DND-41 (cell line): ENCODE results near the gene TCF12.

Experiments used
- ATAC-seq: fragments of 200-7000 bp; cut with Tn5 transposase; 3 replicates; pipeline ENCODE4 v1.9.1; 2021; ENCODE audit warnings: low read depth; ENCODE audit not compliant: insufficient read depth
- DNase-seq: peaks from one replicate; pipeline ENCODE4 v3.0.0-alpha.2; 2020
- H2AFZ ChIP-seq: 2 replicates; pipeline ENCODE4 v1.6.0; 2012; ENCODE audit warnings: low read depth, low read length
- H3K27ac ChIP-seq: 2 replicates; pipeline ENCODE4 v1.5.1; 2012; ENCODE audit warnings: low read length, inconsistent platforms
- H3K27me3 ChIP-seq: fragments of 200-600 bp; sonication (generic); 2 replicates; pipeline ENCODE4 v1.6.0; 2012; ENCODE audit warnings: low read length, mild to moderate bottlenecking, inconsistent platforms; ENCODE audit not compliant: insufficient read depth, poor library complexity
- H3K36me3 ChIP-seq: 2 replicates; pipeline ENCODE4 v1.5.1; 2012; ENCODE audit warnings: low read length, inconsistent platforms; ENCODE audit not compliant: insufficient read depth
- H3K4me1 ChIP-seq: 2 replicates; pipeline ENCODE4 v1.5.1; 2012; ENCODE audit warnings: mild to moderate bottlenecking, low read length; ENCODE audit not compliant: insufficient read depth
- H3K4me2 ChIP-seq: 2 replicates; pipeline ENCODE4 v1.6.0; 2012; ENCODE audit warnings: mild to moderate bottlenecking, moderate library complexity, low read length, inconsistent platforms; ENCODE audit not compliant: insufficient read depth
- H3K4me3 ChIP-seq, 2 experiments: fragments of 200-600 bp in 1 of 2; shearing (Covaris generic) in 1 of 2; 2 replicates each; pipeline ENCODE4 v1.5.1; 2012 to 2016; ENCODE audit warnings: inconsistent platforms in 2 of 2, low read length in 2 of 2, mild to moderate bottlenecking in 2 of 2, low read depth in 1 of 2, moderate library complexity in 1 of 2
- H3K79me2 ChIP-seq: 2 replicates; pipeline ENCODE4 v1.6.0; 2012; ENCODE audit warnings: low read length, inconsistent platforms; ENCODE audit not compliant: insufficient read depth
- H3K9ac ChIP-seq: 2 replicates; pipeline ENCODE4 v1.6.0; 2012; ENCODE audit warnings: low read depth, mild to moderate bottlenecking, inconsistent platforms, low read length, moderate library complexity
- H3K9me3 ChIP-seq: 2 replicates; pipeline ENCODE4 v1.5.1; 2012; ENCODE audit warnings: low read length, moderate library complexity, mild to moderate bottlenecking, inconsistent platforms; ENCODE audit not compliant: insufficient read depth, severe bottlenecking
- H4K20me1 ChIP-seq: 2 replicates; pipeline ENCODE4 v1.6.0; 2012; ENCODE audit warnings: low read length; ENCODE audit not compliant: insufficient read depth
- CTCF ChIP-seq: IDR thresholded peaks from 2 replicates; pipeline ENCODE4 v1.5.1; 2012; ENCODE audit warnings: borderline replicate concordance, low read length, moderate library complexity, mild to moderate bottlenecking; ENCODE audit not compliant: poor library complexity, severe bottlenecking; ENCODE audit errors: extremely low read depth
- EZH2 ChIP-seq: IDR thresholded peaks from 3 replicates; pipeline ENCODE4 v1.6.1; 2012; ENCODE audit warnings: borderline replicate concordance, low read depth, mild to moderate bottlenecking, moderate library complexity, low read length, inconsistent platforms; ENCODE audit not compliant: severe bottlenecking

TCF12 gene

DNA sequence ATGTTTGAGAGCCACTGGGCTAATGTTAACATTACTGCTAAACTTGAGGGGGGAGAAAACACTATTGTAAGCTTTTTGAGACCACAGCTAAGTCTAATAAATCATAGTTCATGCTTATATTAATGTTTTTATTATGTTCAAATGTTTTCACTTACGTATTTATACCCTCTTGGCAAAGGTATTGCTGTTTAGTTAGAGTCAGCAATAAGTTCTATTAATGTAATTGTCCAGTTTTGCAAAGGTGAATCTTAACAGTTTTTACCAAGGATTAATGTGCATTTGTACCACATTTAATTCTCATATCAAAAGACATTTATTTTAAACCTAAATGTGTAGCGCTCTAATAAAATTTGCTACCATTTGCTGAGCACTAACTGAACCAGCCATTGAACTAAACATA is 251.2 kb downstream of the TCF12 start:
- DNase-seq (no peak), ATAC-seq (no peak)
- no peak overlapping the region for H3K4me3 ChIP-seq
- H3K9ac ChIP-seq = no peak overlapping the region
- no peaks in the 10 kb centered on the region for H4K20me1 ChIP-seq
- H3K4me1 ChIP-seq = no peaks in the 10 kb centered on the region
- TF ChIP-seq CTCF = no peak
- no peak for TF ChIP-seq EZH2
- no peak overlapping the region for H3K27ac ChIP-seq
- no peaks in the 10 kb centered on the region for H3K9me3 ChIP-seq
- H3K4me2 ChIP-seq = no peak overlapping the region
- H3K27me3 ChIP-seq = no peaks in the 10 kb centered on the region
- H2AFZ ChIP-seq = no peak overlapping the region
- peaks cover 45% of the 10 kb centered on the region for H3K36me3 ChIP-seq
- H3K79me2 ChIP-seq = no peaks in the 10 kb centered on the region

DNA sequence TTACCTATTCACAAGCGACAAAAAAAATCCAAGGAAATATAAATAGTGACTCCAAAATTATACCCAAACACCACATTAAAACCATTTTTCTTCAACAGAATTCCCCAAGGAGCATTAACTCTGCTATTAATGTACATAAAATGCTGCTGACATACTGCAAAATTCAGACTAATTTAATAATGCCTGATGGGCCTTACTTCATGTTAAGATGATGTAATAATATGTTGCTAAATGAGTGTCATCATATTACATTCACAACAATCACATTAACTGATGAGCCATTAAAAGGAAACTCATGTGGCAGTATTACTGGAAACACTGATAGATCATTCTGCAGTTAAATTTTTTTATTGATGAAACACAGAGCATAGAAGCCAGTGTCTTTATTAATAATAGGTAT is 253.0 kb downstream of the TCF12 start:
- DNase-seq = no peak
- no peak overlapping the region for H3K9ac ChIP-seq

GRCh38 chr15:57172925-57173324 is 254.5 kb downstream of the TCF12 start:
- DNase-seq (no peak), ATAC-seq (no peak)
- peaks cover 39% of the 10 kb centered on the region for H3K36me3 ChIP-seq
- no peak overlapping the region for H3K4me2 ChIP-seq
- no peak overlapping the region for H3K4me3 ChIP-seq
- H3K27me3 ChIP-seq = no peaks in the 10 kb centered on the region
- H2AFZ ChIP-seq = no peak overlapping the region
- no peaks in the 10 kb centered on the region for H4K20me1 ChIP-seq
- no peak overlapping the region for H3K9ac ChIP-seq
- TF ChIP-seq CTCF (no peak), EZH2 (no peak)
- no peaks in the 10 kb centered on the region for H3K79me2 ChIP-seq
- H3K9me3 ChIP-seq = no peaks in the 10 kb centered on the region
- no peak overlapping the region for H3K27ac ChIP-seq
- H3K4me1 ChIP-seq = no peaks in the 10 kb centered on the region

More for the DNA sequence above, 253.0 kb downstream of the TCF12 start:
- no peak for TF ChIP-seq EZH2
- no peak for TF ChIP-seq CTCF
- no peak overlapping the region for H3K4me3 ChIP-seq
- no peak overlapping the region for H3K27ac ChIP-seq
- H3K9me3 ChIP-seq = no peaks in the 10 kb centered on the region
- H3K79me2 ChIP-seq = no peaks in the 10 kb centered on the region
- no peaks in the 10 kb centered on the region for H3K4me1 ChIP-seq
- H2AFZ ChIP-seq = no peak overlapping the region
- peaks cover 48% of the 10 kb centered on the region for H3K36me3 ChIP-seq
- no peaks in the 10 kb centered on the region for H3K27me3 ChIP-seq
- no peaks in the 10 kb centered on the region for H4K20me1 ChIP-seq
- H3K4me2 ChIP-seq = no peak overlapping the region
- no peak for ATAC-seq

- Histone ChIP-seq H3K27me3 (no peaks in the 10 kb centered on the region), H3K79me2 (peaks cover 2% of the 10 kb centered on the region; the same call in 1 of the 2 replicates), H3K36me3 (peaks cover 31% of the 10 kb centered on the region), H4K20me1 (no peaks in the 10 kb centered on the region), H3K9ac (no peak overlapping the region), H3K4me2 (no peak overlapping the region), H3K27ac (no peak overlapping the region), H3K4me3 (no peak overlapping the region), H3K9me3 (no peaks in the 10 kb centered on the region), H2AFZ (no peak overlapping the region), H3K4me1 (no peaks in the 10 kb centered on the region)
- no peak for TF ChIP-seq CTCF
- no peak for TF ChIP-seq EZH2
- no peak for ATAC-seq
- DNase-seq = no peak
Measured at GRCh38 chr15:57183041-57183440, 264.6 kb downstream of the TCF12 start.
